ENCODE results near the gene C14orf119.

DNA sequence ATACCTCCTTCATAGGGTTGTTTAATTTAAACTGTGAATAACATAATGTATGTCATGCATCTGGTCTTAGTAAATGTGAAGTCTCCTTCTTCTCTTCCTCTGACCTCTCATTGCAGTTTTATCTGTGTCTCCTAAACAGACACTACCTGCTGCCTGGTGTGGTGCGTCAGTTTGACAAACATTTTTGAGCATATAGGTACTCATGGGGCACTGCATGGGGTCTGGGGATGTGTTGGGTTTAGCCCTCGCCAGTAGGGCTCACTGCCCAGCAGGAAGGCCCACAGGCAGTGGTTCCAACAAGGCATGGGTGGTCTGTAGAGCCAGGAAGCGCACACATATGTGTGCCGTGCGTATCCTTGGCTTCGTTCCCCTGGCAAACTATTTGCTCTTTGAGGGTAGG is 26.8 kb downstream of the C14orf119 start:
- no peak for TF ChIP-seq POLR2A (IDR thresholded peaks at IDR 0.05)
- TF ChIP-seq, protein P1, sequence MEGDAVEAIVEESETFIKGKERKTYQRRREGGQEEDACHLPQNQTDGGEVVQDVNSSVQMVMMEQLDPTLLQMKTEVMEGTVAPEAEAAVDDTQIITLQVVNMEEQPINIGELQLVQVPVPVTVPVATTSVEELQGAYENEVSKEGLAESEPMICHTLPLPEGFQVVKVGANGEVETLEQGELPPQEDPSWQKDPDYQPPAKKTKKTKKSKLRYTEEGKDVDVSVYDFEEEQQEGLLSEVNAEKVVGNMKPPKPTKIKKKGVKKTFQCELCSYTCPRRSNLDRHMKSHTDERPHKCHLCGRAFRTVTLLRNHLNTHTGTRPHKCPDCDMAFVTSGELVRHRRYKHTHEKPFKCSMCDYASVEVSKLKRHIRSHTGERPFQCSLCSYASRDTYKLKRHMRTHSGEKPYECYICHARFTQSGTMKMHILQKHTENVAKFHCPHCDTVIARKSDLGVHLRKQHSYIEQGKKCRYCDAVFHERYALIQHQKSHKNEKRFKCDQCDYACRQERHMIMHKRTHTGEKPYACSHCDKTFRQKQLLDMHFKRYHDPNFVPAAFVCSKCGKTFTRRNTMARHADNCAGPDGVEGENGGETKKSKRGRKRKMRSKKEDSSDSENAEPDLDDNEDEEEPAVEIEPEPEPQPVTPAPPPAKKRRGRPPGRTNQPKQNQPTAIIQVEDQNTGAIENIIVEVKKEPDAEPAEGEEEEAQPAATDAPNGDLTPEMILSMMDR (IDR thresholded peaks at IDR 0.05), result no peak

All from adrenal gland (tissue), 5 donors.